ENCODE data around the gene MAML3. TPM values are rescaled to one million over a fixed set of nuclear protein-coding genes. Genes with fewer than 3 reads are reported as not detected.

The MAML3 gene
- total RNA-seq, result 0.58 and 1.7 TPM in 2 replicates

GRCh38 chr4:140153718-140154571, at the start of gene MAML3:
Gene MAML3 (minus strand): TSS chr4:140154184. CDS start chr4:140153327, 857 bp downstream.

Other genes starting within 250 kb of the MAML3 start
- 72.5 and 94.7 TPM in 2 replicates for gene SCOC, start 219.5 kb upstream of the MAML3 start, total RNA-seq